Measurements from ENCODE around the gene VPS39. TPM values are rescaled to one million over a fixed set of nuclear protein-coding genes. Genes with fewer than 3 reads are reported as not detected.

VPS39 gene
- total RNA-seq, 1 donor from 2014 or later: 66.9 TPM

DNA sequence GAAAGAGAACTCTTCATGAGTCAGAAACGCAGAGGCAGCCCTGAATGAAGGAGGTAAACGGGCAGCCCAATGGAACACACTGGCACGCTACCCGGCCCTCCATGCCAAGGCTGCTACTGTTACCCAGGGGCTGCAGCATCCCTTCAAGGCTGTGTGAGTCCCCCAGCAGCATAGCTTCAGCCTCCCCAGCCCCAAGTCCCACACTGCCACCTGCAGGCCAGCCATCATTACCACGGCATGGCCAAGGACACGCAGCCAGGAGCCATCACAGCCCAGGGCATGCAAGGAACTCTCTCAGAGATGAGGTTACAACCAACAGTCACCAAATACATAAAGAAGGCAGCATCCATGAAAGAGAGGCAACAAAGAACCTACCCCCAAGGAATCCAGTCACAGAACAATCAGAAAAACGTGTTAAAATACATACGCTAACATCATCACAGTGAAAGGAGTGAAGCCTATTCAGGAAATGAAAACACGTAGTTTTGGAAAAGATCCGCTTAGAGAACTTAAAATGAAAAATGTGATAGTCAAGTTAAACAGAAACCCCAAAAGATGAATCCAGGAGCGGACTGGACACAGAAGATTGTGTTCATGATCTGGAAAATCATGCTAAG, 74.1 kb downstream of the VPS39 start:
- Mint-ChIP-seq H3K36me3 (no peaks in the 10 kb centered on the region), H3K4me3 (no peak overlapping the region), H3K27ac (no peak overlapping the region), H3K9me3 (no peaks in the 10 kb centered on the region), H3K4me1 (peaks cover 14% of the 10 kb centered on the region), H3K27me3 (ENCODE audit: insufficient read depth, low read depth) (peaks cover 7% of the 10 kb centered on the region)
- H3K79me2 ChIP-seq (ENCODE audit: low read depth): no peaks in the 10 kb centered on the region
- no peak overlapping the region for H3K27ac ChIP-seq
- peaks cover 12% of the 10 kb centered on the region for H3F3A ChIP-seq (ENCODE audit: low read depth)
- H3K4me1 ChIP-seq: peaks cover 26% of the 10 kb centered on the region
- H3K4me3 ChIP-seq: no peak overlapping the region
- DNase-seq (ENCODE audit: low spot score): peak; percentile 68
- H3K27me3 ChIP-seq: no peaks in the 10 kb centered on the region
- no peak overlapping the region for H3K9ac ChIP-seq
- no peaks in the 10 kb centered on the region for H3K9me3 ChIP-seq (ENCODE audit: low read depth)
- no peak overlapping the region for H3K4me2 ChIP-seq
- H3K36me3 ChIP-seq: no peaks in the 10 kb centered on the region
- H4K20me1 ChIP-seq (ENCODE audit: low read depth): no peaks in the 10 kb centered on the region
- TF ChIP-seq, protein P1, sequence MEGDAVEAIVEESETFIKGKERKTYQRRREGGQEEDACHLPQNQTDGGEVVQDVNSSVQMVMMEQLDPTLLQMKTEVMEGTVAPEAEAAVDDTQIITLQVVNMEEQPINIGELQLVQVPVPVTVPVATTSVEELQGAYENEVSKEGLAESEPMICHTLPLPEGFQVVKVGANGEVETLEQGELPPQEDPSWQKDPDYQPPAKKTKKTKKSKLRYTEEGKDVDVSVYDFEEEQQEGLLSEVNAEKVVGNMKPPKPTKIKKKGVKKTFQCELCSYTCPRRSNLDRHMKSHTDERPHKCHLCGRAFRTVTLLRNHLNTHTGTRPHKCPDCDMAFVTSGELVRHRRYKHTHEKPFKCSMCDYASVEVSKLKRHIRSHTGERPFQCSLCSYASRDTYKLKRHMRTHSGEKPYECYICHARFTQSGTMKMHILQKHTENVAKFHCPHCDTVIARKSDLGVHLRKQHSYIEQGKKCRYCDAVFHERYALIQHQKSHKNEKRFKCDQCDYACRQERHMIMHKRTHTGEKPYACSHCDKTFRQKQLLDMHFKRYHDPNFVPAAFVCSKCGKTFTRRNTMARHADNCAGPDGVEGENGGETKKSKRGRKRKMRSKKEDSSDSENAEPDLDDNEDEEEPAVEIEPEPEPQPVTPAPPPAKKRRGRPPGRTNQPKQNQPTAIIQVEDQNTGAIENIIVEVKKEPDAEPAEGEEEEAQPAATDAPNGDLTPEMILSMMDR (IDR thresholded peaks at IDR 0.05): peak; percentile 68
- no peak for TF ChIP-seq EZH2 (IDR thresholded peaks at IDR 0.05)
- H2AFZ ChIP-seq (replicated peaks): no peak overlapping the region

DNA sequence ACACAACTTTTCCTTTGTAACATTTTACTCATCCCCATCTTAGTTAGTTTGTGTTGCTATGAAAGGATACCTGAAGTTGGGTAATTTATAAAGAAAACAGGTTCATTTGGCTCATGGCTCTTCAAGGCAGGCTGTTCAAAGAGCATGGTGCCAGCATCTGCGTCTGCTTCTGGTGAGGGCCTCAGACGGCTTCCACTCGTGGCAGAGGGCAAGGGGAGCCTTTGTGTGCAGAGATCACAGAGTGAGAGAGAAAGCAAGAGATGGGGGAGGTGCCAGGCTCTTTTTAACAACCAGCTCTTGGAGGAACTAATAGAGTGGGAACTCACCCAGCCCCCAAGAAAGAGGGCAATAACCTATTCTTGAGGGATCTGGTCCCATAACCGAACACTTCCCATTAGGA, 74.7 kb downstream of the VPS39 start:
- Histone ChIP-seq H3K4me2 (no peak overlapping the region), H3K79me2 (ENCODE audit: low read depth) (no peaks in the 10 kb centered on the region), H2AFZ (replicated peaks) (no peak overlapping the region), H3K9ac (no peak overlapping the region), H3K4me3 (no peak overlapping the region), H4K20me1 (ENCODE audit: low read depth) (no peaks in the 10 kb centered on the region), H3K27ac (no peak overlapping the region), H3K36me3 (no peaks in the 10 kb centered on the region), H3K4me1 (peaks cover 26% of the 10 kb centered on the region), H3F3A (ENCODE audit: low read depth) (peaks cover 12% of the 10 kb centered on the region), H3K9me3 (ENCODE audit: low read depth) (no peaks in the 10 kb centered on the region), H3K27me3 (no peaks in the 10 kb centered on the region)
- peaks cover 6% of the 10 kb centered on the region for H3K27me3 Mint-ChIP-seq (ENCODE audit: insufficient read depth, low read depth)
- H3K4me1 Mint-ChIP-seq: peaks cover 14% of the 10 kb centered on the region
- H3K27ac Mint-ChIP-seq: no peak overlapping the region
- no peak for TF ChIP-seq EZH2phosphoT487 (IDR thresholded peaks at IDR 0.05)
- TF ChIP-seq EZH2 (IDR thresholded peaks at IDR 0.05): no peak
- TF ChIP-seq, protein P1 (IDR thresholded peaks at IDR 0.05): no peak
- no peak for DNase-seq (ENCODE audit: low spot score)
- no peak overlapping the region for H3K4me3 Mint-ChIP-seq
- no peaks in the 10 kb centered on the region for H3K9me3 Mint-ChIP-seq
- no peaks in the 10 kb centered on the region for H3K36me3 Mint-ChIP-seq

DNA sequence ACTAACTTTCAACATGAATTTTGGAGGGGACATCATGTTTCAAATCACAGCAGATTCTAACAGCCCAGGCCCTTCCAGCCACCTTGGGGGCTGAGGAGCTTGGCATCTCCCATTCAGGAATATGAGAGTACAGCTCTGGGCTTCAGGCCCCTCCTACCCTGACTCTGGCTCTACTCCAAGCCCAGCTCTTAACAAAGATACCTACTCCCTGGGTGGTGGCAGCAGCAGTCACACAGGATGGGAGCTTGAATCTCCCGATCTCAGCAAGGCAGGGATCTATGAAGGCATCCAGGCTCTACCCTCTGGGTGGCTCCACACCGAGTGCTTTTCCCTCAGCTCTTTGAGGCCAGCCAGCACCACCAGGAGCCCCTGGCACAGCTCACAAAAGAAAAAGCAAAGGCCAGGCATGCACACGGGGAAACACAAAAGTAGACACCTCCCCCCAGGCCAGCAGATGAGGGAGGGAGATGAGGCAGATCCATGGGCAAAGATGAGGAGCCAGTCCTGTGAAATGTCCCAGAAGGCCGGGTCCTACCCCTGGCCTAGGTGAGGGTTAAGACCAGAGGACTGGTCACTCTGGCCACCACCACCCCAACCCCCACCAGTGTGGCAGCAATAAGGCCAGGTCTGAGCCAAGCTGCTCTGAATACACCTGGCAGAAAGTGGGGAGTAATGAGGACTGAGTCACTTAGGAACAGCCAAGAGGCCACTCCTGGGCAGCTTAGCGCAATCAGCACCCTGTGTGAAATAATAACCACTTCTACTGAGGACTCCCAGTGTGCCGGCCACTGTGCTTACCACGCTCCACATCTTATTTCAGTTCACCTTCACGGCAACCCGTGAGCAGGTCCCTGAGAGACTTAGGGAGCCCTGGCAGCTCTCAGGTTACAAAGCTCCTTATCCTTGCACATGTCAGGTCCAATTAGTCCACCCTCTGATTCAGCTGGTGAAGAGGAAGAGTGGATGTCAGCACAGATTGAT, 76.0 kb downstream of the VPS39 start:
- no peak for TF ChIP-seq EZH2phosphoT487 (IDR thresholded peaks at IDR 0.05)
- no peak for TF ChIP-seq EZH2 (IDR thresholded peaks at IDR 0.05)
- TF ChIP-seq, protein P1 (IDR thresholded peaks at IDR 0.05): no peak
- H3F3A ChIP-seq (ENCODE audit: low read depth): peaks cover 12% of the 10 kb centered on the region
- no peaks in the 10 kb centered on the region for H3K36me3 Mint-ChIP-seq
- DNase-seq (ENCODE audit: low spot score): peak; percentile 72
- no peak overlapping the region for H3K4me3 ChIP-seq
- H3K27me3 ChIP-seq: no peaks in the 10 kb centered on the region
- H3K9me3 ChIP-seq (ENCODE audit: low read depth): no peaks in the 10 kb centered on the region
- H3K36me3 ChIP-seq: no peaks in the 10 kb centered on the region
- H3K27ac Mint-ChIP-seq: peak overlapping the region; percentile 48
- H4K20me1 ChIP-seq (ENCODE audit: low read depth): no peaks in the 10 kb centered on the region
- no peak overlapping the region for H2AFZ ChIP-seq (replicated peaks)
- peaks cover 14% of the 10 kb centered on the region for H3K4me1 Mint-ChIP-seq
- H3K4me2 ChIP-seq: peak overlapping the region; percentile 63
- H3K4me3 Mint-ChIP-seq: no peak overlapping the region
- H3K4me1 ChIP-seq: peaks cover 26% of the 10 kb centered on the region
- peaks cover 15% of the 10 kb centered on the region for H3K27me3 Mint-ChIP-seq (ENCODE audit: insufficient read depth, low read depth)
- no peak overlapping the region for H3K27ac ChIP-seq
- H3K9ac ChIP-seq: no peak overlapping the region
- H3K79me2 ChIP-seq (ENCODE audit: low read depth): no peaks in the 10 kb centered on the region
- no peaks in the 10 kb centered on the region for H3K9me3 Mint-ChIP-seq
